GM19463 (cell line): ENCODE results near the gene ARIH2.
A peak's percentile ranks its signal among the peaks of the same experiment; 100 is the strongest.

Experiments used
- ATAC-seq: cut with Tn5 transposase; IDR thresholded peaks from one replicate; pipeline ENCODE4 v1.9.1; 2021; ENCODE audit warnings: mild to moderate bottlenecking, moderate library complexity; ENCODE audit not compliant: unreplicated experiment

ARIH2 gene

DNA sequence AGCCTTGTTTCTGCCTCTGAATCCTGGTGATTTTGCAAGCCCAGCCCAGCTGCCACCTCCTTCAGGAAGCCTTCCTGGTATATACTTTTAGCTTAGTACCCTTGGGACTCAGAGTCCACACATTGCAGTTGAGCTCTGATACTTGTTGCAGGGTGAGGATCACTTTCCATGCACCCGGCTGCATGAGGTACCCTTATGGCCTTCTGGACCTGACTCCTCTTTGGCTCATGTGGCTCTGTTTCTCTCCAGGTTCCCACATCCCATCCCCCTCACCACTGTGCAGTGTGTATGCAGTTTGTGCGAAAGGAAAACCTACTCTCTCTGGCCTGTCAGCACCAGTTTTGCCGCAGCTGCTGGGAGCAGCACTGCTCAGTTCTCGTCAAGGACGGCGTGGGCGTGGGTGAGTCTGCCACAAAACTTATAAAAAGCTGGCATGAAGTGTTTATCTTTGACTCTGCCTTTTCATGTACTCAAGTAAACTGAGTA lies 48.3 kb downstream of the ARIH2 start:
- ATAC-seq = no peak

DNA sequence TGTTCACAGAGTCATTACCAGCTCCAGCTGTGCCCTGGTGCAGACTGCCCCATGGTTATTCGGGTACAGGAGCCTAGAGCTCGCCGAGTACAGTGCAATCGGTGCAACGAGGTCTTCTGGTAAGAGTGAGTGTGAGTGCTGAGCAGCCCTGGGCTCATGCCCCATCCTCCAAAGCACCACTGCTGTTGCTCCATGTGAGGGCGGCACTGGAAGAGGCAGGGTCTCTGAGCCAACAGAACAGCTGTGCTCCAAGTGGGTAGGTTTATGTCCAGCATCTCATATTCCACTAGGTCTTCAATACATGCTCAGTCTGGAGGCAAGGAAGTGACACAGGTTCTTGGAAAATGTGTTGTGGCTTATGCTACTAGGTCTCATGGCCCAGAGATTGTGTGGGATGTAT lies 51.9 kb downstream of the ARIH2 start:
- no peak for ATAC-seq

DNA sequence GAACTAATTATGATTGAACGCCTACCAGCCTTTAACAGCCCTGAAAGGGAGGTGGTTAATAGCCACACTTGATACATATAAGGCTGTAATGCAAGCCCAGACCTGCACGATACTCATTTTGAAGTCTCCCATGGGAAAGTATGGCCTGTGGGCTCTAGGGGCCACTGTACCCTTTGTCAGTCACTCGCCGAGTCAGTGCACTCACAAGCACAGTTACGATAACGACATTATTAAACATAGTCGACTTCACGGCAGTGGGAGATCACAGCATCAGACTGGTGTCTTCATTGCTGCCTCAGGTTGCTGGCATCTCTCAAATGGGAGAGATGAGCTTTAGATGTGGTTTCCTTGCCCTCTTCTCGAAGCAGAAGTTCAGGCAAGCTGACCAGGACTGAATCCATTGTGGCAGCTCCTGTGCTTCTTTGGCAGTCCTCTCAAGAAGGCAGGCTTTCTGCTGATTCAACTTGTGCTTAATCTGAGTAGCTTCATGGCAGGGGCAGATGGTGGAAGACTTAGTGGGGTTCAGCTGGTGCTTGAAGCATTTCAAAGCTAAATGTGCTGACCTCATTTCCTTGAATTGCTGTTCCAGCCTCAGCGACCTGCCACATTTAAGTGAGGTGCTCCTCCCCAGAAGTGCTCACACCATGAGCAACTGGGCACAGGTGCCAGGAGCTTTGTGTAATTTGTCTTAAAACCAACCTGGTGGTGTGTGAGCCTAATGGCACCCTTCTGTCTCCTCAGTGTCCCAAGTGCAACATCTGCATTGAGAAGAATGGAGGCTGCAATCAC lies 55.6 kb downstream of the ARIH2 start:
- ATAC-seq = no peak

DNA sequence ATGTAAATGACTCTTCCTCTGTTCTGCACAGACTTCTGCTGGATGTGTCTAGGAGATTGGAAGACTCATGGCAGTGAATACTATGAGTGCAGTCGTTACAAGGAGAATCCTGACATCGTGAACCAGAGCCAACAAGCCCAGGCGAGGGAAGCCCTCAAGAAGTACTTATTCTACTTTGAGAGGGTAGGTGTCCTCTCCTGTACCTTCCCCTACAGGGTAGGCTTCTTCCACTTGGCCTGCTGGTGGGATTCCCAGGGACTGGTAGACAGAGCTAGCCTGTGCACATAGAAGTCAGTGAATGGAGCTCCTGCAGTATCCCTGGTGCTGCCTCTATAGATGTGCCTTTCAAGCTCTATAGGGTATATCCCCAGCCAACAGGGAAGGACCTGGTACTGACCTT lies 60.8 kb downstream of the ARIH2 start:
- ATAC-seq = no peak

DNA sequence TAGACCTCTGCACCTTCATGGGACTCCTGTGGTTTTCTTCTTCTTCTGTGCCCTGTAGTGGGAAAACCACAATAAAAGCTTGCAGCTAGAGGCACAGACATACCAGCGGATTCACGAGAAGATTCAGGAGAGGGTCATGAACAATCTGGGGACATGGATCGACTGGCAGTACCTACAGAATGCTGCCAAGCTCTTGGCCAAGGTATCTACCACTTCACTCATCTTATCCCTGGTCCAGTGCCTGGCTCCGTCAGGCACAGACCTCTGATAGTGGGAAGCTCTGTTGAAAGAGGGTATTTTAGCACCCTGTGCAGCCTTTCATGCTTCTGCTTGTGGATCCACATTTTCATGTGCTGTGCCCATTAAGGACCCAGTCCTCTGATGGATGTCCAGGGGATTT lies 61.7 kb downstream of the ARIH2 start:
- no peak for ATAC-seq

DNA sequence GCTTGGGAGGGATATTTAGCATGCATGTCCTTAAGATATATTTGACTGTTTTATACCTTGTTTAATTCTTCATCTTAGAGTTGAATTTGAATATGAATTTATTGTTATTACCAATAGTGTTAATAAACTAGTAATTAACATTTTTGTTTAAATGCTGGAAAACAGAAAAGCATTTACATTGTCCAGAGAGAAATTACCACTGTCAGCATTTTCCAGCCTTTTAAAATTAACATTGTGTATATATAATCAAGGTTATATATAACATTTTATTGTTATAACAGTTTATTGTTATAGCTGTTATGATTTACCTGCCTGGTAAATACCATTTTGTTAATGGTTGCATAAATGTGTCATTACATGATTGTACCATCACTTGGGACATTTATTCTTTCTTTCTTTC lies 63.4 kb downstream of the ARIH2 start:
- no peak for ATAC-seq

DNA sequence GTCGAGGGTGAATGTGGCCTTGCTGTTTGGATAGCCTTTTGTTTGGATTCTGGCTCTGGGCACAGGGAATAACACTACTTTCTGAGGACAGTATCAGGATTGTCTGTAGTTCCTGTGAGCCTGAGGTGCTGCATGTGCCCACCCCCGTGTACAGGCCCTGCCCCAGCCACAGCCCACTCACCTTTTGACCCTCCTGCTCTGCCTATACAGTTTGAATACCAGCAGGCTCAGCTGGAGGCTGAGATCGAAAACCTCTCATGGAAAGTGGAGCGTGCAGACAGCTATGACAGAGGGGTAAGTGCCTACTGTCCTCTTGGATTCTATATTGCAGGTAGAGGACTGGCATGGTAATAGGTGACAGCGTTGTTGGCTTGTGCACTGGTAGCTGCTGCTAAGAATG lies 64.0 kb downstream of the ARIH2 start:
- no peak for ATAC-seq

DNA sequence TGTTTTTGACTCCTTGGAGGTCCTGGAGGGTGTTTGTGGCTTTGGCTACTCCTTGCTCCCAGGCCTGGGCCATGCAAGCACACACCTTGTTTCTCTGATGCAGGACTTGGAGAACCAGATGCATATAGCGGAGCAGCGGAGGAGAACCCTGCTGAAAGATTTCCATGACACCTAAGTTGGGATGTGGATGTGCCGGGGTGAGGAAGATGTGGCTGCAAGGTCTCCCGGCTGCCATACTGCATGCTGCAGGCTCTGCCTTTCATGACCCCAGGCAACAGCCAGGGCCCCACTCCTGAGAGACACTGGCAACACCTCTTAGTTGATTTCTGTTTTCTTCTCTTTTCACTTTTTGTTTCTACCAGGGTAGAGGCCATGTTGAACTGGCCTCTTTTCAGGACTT lies 64.5 kb downstream of the ARIH2 start:
- ATAC-seq = no peak

DNA sequence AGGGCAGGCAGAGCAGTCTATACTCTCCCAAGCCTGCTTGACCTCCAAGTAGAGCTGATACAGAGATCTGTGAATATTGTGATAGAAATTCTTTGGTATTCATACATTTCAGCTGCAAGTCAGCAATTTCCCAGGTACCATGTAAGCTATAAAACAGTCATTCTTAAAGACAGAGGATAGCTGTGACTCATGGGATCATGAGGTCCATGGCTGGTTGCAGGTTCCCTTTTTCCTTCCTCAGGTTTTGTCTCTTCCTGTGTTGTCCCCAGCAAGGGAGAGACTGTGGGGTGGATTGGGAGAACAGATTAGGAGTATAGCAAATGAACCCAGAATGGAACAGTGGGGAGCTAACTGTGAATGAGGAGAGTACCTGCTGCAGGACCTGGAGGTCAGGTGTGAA lies 66.0 kb downstream of the ARIH2 start:
- ATAC-seq = no peak

DNA sequence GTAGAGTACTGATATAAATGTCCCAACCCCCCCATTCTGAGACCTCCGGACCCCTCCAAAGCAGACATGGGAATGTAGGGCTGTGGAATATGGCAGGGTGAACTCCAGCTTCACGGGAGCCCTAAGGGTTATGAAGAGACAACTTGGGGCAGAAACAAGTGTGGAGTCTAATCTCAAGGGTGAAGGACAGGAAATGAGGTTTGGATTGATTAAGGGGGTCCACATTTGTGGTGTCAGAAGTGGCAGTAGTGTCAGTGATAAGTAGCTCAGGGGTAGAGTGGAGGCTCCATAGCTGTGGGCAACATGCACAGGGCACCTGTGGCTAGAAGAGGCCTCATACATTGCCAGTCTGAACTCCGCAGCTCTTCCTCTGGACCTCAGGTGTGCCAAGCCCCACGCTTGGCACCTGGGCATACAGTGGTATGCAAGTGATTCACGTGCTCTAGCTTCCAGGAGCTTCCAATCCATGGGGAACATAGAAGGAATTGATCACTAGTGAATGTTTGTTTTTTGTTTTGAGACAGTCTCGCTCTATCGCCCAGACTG lies 67.3 kb downstream of the ARIH2 start:
- ATAC-seq = no peak

DNA sequence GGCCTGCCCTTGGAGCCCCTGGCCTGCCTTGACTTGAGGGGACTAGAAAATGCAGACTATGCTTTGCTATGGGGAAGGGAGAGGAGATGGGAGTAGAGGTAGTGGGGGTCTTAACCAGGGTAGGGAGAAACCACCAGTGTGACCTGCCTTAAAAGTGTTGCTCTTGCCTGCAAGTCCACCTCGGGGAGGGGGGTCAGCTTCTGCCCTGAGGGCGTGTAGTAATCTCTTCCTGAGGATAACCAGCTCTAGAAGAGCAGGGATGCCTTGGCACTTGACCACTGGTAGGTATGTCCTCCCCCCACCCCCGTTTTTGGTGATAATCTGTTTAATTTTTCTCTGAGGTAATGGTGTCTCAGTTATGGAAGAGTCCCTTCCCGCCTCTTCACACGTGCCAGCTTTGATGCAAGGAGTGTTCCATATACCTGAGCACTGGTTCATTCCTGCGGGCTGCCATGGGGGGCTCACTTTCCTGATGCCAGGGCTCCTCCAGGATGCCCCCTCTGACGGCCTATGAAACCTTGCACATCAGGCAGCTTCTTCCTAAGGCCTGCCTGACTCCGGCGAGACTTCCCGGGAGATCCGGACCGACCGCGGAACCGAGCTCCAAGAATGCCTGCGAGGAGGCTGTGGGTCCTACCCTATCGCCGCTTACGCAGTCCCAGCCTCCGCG lies 70.6 kb downstream of the ARIH2 start:
- no peak for ATAC-seq

DNA sequence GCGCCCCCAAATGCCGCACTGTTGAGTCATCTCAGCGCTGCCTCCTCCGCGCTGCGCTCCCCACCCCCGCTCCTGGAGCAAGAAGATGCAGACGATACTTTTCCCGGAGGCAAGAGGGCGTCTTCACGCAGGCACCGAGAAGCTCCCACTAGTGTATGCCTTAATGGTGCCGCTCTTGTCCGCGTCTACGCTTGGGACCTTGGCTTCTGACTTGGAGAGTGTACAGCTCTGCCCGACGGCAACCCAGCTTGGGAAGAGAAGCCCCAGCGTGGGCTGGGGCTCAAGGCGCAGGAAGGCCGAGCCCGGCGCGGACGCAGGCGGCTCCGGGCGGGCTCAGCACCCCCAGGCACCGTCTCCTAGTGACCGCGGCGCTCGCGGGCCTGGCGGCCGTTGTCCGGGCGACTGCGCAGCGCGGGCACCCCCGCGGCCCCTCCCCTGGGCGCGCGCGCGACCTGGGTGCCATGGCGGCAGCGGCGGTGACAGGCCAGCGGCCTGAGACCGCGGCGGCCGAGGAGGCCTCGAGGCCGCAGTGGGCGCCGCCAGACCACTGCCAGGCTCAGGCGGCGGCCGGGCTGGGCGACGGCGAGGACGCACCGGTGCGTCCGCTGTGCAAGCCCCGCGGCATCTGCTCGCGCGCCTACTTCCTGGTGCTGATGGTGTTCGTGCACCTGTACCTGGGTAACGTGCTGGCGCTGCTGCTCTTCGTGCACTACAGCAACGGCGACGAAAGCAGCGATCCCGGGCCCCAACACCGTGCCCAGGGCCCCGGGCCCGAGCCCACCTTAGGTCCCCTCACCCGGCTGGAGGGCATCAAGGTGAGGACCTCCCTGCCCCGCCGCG lies 71.4 kb downstream of the ARIH2 start, which contains the start of gene P4HTM:
Gene P4HTM (plus strand): TSS at position 446 of the 840 bp plus-strand sequence. CDS start 16 bp downstream, at position 462.
- peak; percentile 55 for ATAC-seq

DNA sequence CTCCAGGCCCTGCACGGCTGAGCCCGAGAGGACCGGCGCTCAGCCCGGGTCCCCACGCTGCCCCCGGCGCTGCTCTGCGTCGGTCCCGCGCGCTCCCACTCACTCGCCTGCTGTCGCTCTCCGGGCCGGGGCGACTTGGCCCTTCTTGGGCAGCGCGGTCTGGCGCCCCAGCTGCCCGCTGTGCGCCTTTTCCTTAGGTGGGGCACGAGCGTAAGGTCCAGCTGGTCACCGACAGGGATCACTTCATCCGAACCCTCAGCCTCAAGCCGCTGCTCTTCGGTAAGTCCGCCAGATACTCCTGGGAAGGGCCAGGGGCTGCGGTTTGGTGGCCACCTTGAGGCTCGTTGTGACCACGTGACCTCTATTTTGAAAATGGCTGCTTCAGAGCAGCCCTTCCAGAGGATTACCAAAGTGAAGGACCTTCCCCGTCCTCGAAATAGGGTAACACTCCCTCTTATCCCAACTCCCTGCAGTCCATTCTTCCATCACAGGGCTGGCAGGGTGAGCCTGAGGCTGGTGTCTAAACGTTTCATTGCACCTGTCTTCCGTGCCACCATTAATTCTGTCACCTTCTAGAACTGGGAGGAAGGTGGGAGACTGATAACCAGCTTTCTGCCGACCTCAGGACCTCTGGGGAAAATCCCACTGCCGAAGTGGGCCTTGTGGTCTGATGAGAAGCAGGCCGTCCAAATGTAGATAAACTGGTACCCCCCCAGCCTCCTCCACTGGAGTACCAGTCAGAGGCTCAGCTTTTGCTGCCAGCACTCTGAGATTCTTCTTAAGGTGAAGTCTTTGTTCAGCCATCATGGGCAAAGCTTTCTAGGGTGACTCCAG lies 72.2 kb downstream of the ARIH2 start:
- peak; percentile 14 for ATAC-seq

DNA sequence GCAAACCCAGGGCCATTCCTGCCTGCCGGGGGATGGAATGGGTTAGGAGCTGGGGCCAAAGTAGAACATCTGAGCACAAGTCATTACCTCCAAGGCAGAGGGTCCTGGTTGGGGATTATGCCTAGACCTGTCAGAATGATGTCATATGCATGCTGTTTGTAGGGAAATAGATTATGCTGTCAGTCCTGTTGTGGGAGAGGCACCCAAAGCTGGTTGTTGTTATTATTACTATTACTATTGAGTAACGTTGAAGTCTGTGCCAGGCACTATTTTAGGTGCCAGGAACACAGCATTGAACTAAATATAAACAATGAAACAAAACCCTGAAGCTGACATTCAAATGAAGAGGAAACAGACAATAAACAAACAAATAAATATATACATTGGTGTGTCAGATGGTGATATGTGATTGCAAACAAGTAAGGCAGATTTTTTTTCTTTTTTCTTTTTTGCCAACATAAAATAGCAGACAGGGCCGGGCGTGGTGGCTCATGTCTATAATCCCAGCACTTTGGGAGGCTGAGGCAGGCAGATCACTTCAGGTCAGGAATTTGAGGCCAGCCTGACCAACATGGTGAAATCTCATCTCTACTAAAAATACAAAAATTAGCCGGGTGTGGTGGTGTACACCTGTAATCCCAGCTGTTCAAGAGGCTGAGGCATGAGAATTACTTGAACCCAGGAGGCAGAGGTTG lies 73.4 kb downstream of the ARIH2 start:
- no peak for ATAC-seq

DNA sequence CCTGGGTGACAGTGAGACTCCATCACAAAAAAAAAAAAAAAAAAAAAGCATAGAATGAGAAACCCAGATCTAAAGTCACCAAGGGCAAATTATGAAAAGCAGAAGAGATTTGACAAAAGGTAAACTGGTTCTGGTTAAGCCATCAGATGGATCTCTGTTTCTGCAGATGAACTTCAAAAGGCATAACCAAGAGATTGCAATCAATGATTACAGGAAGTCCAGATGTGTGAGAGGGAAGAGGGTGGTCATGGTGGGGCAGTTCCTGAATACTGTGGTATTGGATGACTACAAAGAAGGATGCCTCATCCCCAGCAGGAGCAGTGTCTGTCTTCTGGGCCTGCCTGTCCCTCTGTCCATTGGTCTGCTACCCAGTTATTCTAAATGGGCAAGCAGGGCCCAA lies 75.2 kb downstream of the ARIH2 start:
- ATAC-seq = no peak

DNA sequence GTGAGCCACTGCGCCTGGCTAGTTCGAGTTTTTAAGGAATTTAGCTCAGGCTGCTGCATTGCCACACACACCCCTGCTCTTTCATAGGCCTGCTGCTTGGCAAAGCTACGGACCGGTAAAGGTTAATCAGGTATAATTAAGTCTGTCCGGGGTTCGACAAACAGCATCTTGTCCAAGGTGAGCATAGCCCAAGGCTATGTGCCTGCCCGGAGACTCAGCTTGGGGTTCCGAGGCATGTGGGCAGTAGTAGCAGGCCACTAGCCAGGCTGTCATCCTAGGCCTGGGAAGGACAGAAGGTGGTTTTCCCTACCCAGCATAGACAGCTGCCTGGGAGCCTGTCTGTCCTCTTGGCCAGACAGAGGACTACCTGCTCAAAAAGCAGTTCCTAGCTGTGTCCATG lies 78.0 kb downstream of the ARIH2 start:
- no peak for ATAC-seq

DNA sequence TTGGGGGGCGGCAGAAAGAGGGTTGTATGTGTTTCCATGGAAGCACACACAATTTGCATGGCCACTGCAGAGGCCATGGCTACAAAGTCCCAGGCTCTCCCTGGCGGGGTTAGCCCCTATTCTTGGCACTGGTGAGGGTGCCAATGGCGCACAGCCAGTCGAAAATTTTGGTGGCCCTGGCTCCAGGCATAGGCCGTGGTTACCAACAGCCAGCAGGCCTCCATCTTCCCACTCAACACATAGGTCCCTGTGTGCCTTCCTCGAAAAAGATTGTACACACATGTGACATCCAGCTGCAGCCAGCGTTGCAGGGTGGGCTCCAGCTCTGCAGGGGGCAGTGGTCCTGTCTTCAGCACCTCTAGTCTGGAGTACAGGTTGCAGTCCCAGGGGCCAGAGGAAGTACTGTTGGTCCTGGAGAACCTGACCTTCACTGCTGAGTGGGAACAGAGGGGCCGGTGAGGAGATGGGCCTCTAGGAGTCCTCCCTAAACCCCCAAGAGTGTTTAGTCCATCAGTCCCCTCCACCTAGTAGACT lies 78.5 kb downstream of the ARIH2 start:
- ATAC-seq = no peak

DNA sequence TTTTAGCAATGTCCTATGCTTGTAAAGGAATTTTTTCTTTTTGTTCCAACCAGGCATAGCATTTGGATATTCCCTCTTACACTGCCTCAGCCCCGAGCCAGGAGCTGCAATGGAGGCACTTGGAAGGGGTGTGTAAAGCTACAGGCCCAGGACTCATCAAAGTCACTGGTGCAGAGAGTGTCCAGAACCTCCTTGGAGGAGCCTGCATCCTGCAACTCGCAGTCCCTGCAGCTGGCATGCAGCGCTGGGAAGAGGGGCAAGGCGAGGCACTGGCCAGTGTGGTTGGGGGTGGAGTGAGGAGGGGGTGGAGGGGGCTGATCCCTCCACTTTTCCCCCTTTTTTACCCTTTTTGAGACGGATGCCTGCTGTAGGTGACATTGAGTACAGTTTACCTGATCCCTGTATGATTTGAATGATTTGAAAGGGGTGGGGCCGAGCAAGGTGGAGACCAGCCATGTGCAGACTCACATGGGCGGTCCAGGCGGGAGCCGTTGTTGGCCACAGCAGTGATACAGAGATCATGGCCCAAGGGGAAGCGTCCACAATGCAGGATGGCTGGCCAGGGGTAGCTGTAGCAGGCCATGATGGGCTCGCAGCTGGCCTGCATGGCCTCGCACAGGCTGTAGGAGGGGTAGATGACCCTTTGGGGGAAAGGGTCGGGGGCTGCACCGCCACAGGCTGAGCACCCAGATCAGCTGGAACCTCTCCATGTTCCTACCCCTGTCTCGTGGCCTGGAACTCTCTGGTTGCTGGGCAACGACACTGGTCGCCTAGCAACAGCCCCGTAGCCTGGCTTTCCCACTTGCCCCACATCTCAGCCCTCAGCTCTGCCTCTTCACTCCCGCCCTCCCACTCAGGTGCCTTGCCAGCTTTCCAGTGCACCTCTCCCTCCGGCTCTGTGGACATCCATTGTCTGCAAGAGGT lies 79.3 kb downstream of the ARIH2 start:
- ATAC-seq = no peak
